ENCODE data around the gene AXL. TPM values are rescaled to one million over a fixed set of nuclear protein-coding genes. Genes with fewer than 3 reads are reported as not detected.
"Not testable (repeated sequence)": the region's sequence is repeated elsewhere in the genome, so short reads cannot be mapped to it uniquely, and the experiment has no call there.

Gene AXL
- total RNA-seq (10 to 100 TPM; 26.5 to 44.1 TPM), polyA plus RNA-seq (ENCODE audit: insufficient read length in 2 of 2) (10 to 100 TPM; 23.7 to 24.8 TPM)
- long read RNA-seq, donor 1, full-length matches to known transcripts = 4 of 4 reads
- long read RNA-seq, donor 1, partial matches to known transcripts = 0 of 4 reads
- long read RNA-seq, donor 1, other reads (novel, unspliced or antisense) = 0 of 4 reads
- long read RNA-seq, donor 2 = 0 reads
- long read RNA-seq, donor 3, full-length matches to known transcripts = 2 of 2 reads
- long read RNA-seq, donor 3, partial matches to known transcripts = 0 of 2 reads
- long read RNA-seq, donor 3, other reads (novel, unspliced or antisense) = 0 of 2 reads
- long read RNA-seq, donor 4 = 0 reads

DNA sequence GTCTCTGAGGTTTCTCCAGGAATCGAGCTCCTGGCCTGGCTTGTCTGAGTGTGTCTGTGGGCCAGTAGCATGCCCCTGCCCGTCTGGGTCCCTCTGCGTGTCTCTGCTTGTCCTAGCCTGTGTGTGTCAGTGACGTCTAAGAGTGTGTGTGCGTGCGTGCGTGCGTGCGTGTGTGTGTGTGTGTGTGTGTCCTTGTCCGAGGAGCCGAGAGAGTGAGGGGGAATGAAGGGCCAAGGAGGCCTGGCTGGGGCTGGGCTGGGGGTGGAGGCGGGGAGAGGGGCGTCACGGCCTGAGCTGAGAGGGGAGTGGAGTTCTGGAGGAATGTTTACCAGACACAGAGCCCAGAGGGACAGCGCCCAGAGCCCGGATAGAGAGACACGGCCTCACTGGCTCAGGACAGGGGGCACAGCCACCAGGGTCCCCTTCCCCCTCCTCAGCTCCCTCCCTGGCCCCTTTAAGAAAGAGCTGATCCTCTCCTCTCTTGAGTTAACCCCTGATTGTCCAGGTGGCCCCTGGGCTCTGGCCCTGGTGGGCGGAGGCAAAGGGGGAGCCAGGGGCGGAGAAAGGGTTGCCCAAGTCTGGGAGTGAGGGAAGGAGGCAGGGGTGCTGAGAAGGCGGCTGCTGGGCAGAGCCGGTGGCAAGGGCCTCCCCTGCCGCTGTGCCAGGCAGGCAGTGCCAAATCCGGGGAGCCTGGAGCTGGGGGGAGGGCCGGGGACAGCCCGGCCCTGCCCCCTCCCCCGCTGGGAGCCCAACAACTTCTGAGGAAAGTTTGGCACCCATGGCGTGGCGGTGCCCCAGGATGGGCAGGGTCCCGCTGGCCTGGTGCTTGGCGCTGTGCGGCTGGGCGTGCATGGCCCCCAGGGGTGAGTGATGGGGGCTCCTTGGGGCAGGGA lies at the start of gene AXL:
Gene AXL, plus strand, starts transcription at position 609 of the 893 bp plus-strand sequence. Its CDS starts 170 bp downstream, at position 779.
- Histone ChIP-seq H3K4me1 (ENCODE audit: control insufficient read depth, insufficient read depth, low read length) (peaks cover 41% of the 10 kb centered on the region), H3K9me3 (ENCODE audit: control insufficient read depth, insufficient read depth, low read length) (no peaks in the 10 kb centered on the region), H3K27ac (ENCODE audit: low read depth, low read length) (peak within 1 kb of the TSS; percentile 72), H3K4me3 (ENCODE audit: low read depth, low read length) (peak within 1 kb of the TSS; percentile 71), H3K27me3 (ENCODE audit: control insufficient read depth, insufficient read depth, low read length) (peaks cover 5% of the 10 kb centered on the region), H3K36me3 (ENCODE audit: control insufficient read depth, insufficient read depth, low read length) (peaks cover 14% of the 10 kb centered on the region)
- WGBS (ENCODE audit: insufficient coverage) = 4% methylated on average over 30 of the region's 32 CpGs
- DNase-seq (ENCODE audit: low read depth in 4 of 6, low spot score in 6 of 6) = peak in 5 of 6 donors; percentile 48 to 91 (median 67)

GRCh38 chr19:41172297-41173164 lies 46.5 kb upstream of the AXL start:
- no peak overlapping the region for H3K4me3 ChIP-seq (ENCODE audit: low read depth, low read length)
- no peaks in the 10 kb centered on the region for H3K4me1 ChIP-seq (ENCODE audit: control insufficient read depth, insufficient read depth, low read length)
- H3K36me3 ChIP-seq (ENCODE audit: control insufficient read depth, insufficient read depth, low read length) = no peaks in the 10 kb centered on the region
- no peaks in the 10 kb centered on the region for H3K27me3 ChIP-seq (ENCODE audit: control insufficient read depth, insufficient read depth, low read length)
- WGBS (ENCODE audit: insufficient coverage) = 81% methylated on average over 3 of the region's 6 CpGs
- H3K27ac ChIP-seq (ENCODE audit: low read depth, low read length) = no peak overlapping the region
- H3K9me3 ChIP-seq (ENCODE audit: control insufficient read depth, insufficient read depth, low read length) = no peaks in the 10 kb centered on the region
- no peak for DNase-seq (ENCODE audit: low read depth in 4 of 6, low spot score in 6 of 6)

- Histone ChIP-seq H3K4me1 (ENCODE audit: control insufficient read depth, insufficient read depth, low read length) (no peaks in the 10 kb centered on the region), H3K9me3 (ENCODE audit: control insufficient read depth, insufficient read depth, low read length) (no peaks in the 10 kb centered on the region), H3K27me3 (ENCODE audit: control insufficient read depth, insufficient read depth, low read length) (no peaks in the 10 kb centered on the region), H3K4me3 (ENCODE audit: low read depth, low read length) (no peak overlapping the region), H3K27ac (ENCODE audit: low read depth, low read length) (no peak overlapping the region), H3K36me3 (ENCODE audit: control insufficient read depth, insufficient read depth, low read length) (no peaks in the 10 kb centered on the region)
- 80% methylated on average over 1 of the region's 15 CpGs for WGBS (ENCODE audit: insufficient coverage)
- DNase-seq (ENCODE audit: low read depth in 4 of 6, low spot score in 6 of 6) = no peak
These were observed 44.6 kb upstream of the AXL start for GRCh38 chr19:41174297-41174928.

DNA sequence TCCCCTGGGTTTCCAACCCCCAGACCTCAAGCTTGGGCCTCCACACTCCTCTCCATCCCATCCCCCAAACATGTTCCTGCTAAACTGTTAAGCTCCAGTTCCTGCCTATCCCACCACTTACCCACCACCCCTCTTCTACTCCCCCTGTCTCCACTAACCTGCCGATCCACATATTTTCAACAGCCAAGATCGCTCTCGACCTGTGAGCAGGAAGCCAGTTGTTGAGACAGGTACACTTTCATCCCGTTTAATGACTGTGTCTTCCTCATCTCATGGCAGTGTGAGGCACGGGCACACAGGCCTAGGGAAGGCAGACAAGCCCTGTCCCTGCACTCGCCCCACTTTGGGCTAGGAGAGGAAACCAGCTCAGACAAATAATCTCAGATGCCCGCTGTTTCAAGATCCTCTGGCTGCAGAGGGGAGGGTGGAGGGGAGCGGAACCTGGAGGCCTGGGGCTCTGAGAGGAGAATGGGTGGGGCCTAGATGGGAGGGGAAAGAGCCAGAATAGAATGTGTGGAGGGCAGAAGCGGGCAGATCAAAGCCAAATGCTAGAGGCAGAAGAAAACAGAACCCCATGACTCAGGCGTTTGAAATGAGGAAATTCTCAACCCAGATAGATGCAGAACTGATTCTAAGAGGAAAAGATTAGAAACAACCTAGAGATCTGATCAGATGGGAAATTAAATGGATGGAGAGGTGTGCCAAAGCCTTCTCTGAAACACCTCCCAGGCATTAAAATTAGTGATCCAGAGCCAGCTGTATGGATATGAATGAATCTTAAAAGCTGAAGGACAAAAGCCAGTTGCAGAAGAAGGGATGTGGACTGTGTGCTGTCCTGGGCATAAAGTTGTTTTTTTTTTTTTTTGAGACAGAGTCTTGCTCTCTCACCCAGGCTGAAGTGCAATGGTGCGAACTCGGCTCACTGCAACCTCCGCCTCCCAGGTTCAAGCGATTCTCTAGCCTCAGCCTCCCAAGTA lies 42.9 kb upstream of the AXL start:
- Histone ChIP-seq H3K9me3 (ENCODE audit: control insufficient read depth, insufficient read depth, low read length) (no peaks in the 10 kb centered on the region), H3K36me3 (ENCODE audit: control insufficient read depth, insufficient read depth, low read length) (no peaks in the 10 kb centered on the region), H3K4me1 (ENCODE audit: control insufficient read depth, insufficient read depth, low read length) (no peaks in the 10 kb centered on the region), H3K27me3 (ENCODE audit: control insufficient read depth, insufficient read depth, low read length) (no peaks in the 10 kb centered on the region), H3K27ac (ENCODE audit: low read depth, low read length) (no peak overlapping the region), H3K4me3 (ENCODE audit: low read depth, low read length) (no peak overlapping the region)
- 36% methylated on average over 10 of the region's 14 CpGs for WGBS (ENCODE audit: insufficient coverage)
- peak in 2 of 6 donors; percentile 3 to 38 for DNase-seq (ENCODE audit: low read depth in 4 of 6, low spot score in 6 of 6)

- not testable (repeated sequence) for H3K4me1 ChIP-seq (ENCODE audit: control insufficient read depth, insufficient read depth, low read length); H3K36me3 ChIP-seq (ENCODE audit: control insufficient read depth, insufficient read depth, low read length); H3K4me3 ChIP-seq (ENCODE audit: low read depth, low read length); DNase-seq (ENCODE audit: low read depth in 4 of 6, low spot score in 6 of 6); H3K27me3 ChIP-seq (ENCODE audit: control insufficient read depth, insufficient read depth, low read length); H3K27ac ChIP-seq (ENCODE audit: low read depth, low read length); H3K9me3 ChIP-seq (ENCODE audit: control insufficient read depth, insufficient read depth, low read length)
- WGBS (ENCODE audit: insufficient coverage) = no CpG with 5 or more reads among the region's 34 CpGs
These were observed 38.9 kb upstream of the AXL start for GRCh38 chr19:41180173-41180572.

DNA sequence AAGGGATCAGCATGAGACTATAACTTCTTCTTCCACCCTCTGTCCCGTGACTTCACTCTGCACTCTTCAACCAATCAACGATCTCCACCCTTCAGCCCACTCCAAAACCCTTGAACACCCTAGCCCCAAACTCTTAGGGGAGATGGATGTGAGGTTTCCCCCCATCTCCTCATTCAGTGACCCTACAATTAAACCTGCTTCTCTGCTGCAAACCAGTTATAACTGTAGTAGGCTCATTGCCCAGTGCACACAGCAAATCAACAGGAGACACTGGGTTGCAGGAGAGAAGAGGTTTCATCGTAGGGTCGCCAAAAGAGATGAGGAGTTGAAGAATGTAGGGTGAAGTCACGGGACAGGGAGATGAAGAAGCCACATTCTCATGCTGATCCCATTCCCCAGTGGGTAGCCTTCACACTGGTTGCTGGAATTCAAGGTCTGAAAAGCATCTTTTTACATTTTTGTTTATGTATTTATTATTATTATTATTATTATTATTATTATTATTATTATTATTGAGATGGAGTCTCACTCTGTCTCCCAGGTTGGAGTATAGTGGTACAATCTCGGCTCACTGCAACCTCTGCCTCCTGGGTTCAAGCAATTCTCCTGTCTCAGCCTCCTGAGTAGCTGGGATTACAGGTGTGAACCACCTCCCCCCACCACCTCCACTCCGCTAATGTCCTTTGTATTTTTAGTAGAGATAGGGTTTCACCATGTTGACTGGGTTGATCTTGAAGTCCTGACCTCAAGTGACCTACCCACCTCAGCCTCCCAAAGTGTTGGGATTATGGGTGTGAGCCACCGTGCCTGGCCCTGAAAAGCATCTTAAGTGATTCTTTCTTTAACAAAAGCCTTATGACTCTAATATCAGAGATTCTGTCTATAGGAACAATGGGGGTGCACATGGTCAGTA lies 31.8 kb upstream of the AXL start:
- H3K4me3 ChIP-seq (ENCODE audit: low read depth, low read length) = no peak overlapping the region
- no peaks in the 10 kb centered on the region for H3K4me1 ChIP-seq (ENCODE audit: control insufficient read depth, insufficient read depth, low read length)
- H3K27me3 ChIP-seq (ENCODE audit: control insufficient read depth, insufficient read depth, low read length) = peaks cover 8% of the 10 kb centered on the region
- H3K27ac ChIP-seq (ENCODE audit: low read depth, low read length) = no peak overlapping the region
- no peaks in the 10 kb centered on the region for H3K36me3 ChIP-seq (ENCODE audit: control insufficient read depth, insufficient read depth, low read length)
- WGBS (ENCODE audit: insufficient coverage) = no CpG with 5 or more reads among the region's 8 CpGs
- no peak for DNase-seq (ENCODE audit: low read depth in 4 of 6, low spot score in 6 of 6)
- no peaks in the 10 kb centered on the region for H3K9me3 ChIP-seq (ENCODE audit: control insufficient read depth, insufficient read depth, low read length)

DNA sequence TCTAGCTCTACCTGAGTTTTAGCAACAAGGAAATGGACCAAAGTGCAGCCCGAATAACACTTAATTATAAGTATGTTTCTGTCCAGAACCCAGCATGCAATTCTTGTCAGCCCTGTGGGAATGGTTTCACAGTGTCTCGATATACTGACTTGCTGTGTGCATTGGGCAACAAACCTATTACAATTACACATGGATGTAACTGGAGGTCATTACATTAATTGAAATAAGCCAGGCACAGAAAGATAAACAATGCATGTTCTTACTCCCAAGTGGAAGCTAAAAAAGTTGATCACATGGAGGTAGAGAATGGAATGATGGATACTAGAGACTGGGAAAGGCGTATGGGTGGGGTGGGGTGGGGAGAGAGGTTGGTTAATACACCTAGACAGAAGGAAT lies 31.1 kb upstream of the AXL start:
- Histone ChIP-seq H3K4me3 (ENCODE audit: low read depth, low read length) (no peak overlapping the region), H3K27ac (ENCODE audit: low read depth, low read length) (no peak overlapping the region), H3K9me3 (ENCODE audit: control insufficient read depth, insufficient read depth, low read length) (no peaks in the 10 kb centered on the region), H3K36me3 (ENCODE audit: control insufficient read depth, insufficient read depth, low read length) (no peaks in the 10 kb centered on the region), H3K4me1 (ENCODE audit: control insufficient read depth, insufficient read depth, low read length) (peaks cover 2% of the 10 kb centered on the region), H3K27me3 (ENCODE audit: control insufficient read depth, insufficient read depth, low read length) (peaks cover 15% of the 10 kb centered on the region)
- 80% methylated on average over 2 of the region's 3 CpGs for WGBS (ENCODE audit: insufficient coverage)
- no peak for DNase-seq (ENCODE audit: low read depth in 4 of 6, low spot score in 6 of 6)
